PFSK-1 (cell line): ENCODE data around the gene TBX19.

Experiments used
- FOXP2 ChIP-seq: optimal IDR thresholded peaks from 2 replicates; pipeline ENCODE3; 2011; ENCODE audit warnings: borderline replicate concordance, control low read depth, inconsistent platforms; ENCODE audit not compliant: insufficient read depth; ENCODE audit errors: extremely low read length, extremely low read depth
- POLR2AphosphoS5 ChIP-seq: IDR thresholded peaks from 2 replicates; pipeline ENCODE4 v1.6.1; 2012; ENCODE audit warnings: low read depth, mild to moderate bottlenecking, control low read depth, low read length, moderate library complexity
- REST ChIP-seq, 2 experiments: IDR thresholded peaks; 2 replicates each; pipeline versions ENCODE4 v1.6.1 to v1.8.0; 2011 to 2012; ENCODE audit warnings: low read depth in 2 of 2, low read length in 2 of 2, control low read depth in 1 of 2, inconsistent platforms in 1 of 2, mild to moderate bottlenecking in 1 of 2, moderate library complexity in 1 of 2; ENCODE audit not compliant: insufficient read depth in 1 of 2
- SIN3A ChIP-seq: IDR thresholded peaks from 2 replicates; pipeline ENCODE4 v1.6.1; 2012; ENCODE audit warnings: mild to moderate bottlenecking, low read length, moderate library complexity, borderline replicate concordance; ENCODE audit not compliant: insufficient read depth
- TAF1 ChIP-seq: IDR thresholded peaks from 2 replicates; pipeline ENCODE4 v1.6.1; 2012; ENCODE audit warnings: low read length, control low read depth, borderline replicate concordance; ENCODE audit not compliant: insufficient read depth

The TBX19 gene

DNA sequence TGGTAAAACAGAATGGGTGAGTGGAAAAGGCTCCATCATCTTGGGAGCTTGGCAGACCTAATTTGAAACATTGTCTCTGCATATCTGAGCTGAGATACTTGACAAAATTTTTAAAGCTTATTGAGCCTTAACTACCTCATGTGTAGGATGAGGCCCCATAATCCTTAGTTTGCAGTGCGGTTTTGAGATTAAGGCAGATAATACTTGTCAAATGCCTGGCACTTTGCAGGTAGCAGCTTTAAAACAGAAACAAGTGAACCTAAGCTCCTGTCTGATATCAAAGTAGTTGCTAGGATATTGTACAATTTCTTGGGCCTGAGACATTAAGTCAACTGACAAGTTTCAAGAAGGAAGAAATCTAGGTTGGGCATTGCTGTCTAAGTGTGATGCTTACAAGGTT lies 65.3 kb downstream of the TBX19 start:
- no peak for TF ChIP-seq POLR2AphosphoS5

GRCh38 chr1:168347630-168348029 lies 67.0 kb downstream of the TBX19 start:
- TF ChIP-seq TAF1 (no peak), REST (IDR thresholded peaks at IDR 0.05; ENCODE audit: insufficient read depth in 1 of 2, low read depth in 2 of 2, low read length in 2 of 2) (no peak), FOXP2 (no peak), SIN3A (no peak), POLR2AphosphoS5 (no peak)

DNA sequence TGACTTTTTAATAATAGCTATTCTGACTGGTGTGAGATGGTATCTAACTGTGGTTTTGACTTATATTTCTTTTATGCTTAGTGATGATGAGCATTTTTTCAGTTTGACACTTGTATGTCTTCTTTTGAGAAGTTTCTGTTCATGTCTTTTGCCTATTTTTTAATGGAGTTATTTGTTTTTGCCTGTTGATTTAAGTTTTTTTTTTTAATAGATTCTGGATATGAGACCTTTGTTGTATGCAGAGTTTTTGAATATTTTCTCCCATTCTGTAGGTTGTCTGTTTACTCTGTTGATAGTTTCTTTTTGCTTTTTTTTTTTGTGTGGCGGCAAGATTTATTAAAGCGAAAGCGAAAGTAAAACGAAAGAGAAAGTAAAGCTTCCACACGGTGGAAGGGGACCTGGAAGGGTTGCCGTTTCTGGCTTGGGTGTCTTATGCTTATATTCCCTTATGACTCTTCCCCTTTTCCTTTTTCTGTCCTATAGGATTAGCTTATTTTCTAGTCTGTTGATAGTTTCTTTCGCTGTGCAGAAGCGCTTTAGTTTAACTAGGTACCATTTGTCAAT lies 67.6 kb downstream of the TBX19 start:
- no peak for TF ChIP-seq REST (IDR thresholded peaks at IDR 0.05; ENCODE audit: insufficient read depth in 1 of 2, low read depth in 2 of 2, low read length in 2 of 2)
- no peak for TF ChIP-seq SIN3A
- no peak for TF ChIP-seq TAF1
- TF ChIP-seq FOXP2, result no peak
- TF ChIP-seq POLR2AphosphoS5, result no peak

DNA sequence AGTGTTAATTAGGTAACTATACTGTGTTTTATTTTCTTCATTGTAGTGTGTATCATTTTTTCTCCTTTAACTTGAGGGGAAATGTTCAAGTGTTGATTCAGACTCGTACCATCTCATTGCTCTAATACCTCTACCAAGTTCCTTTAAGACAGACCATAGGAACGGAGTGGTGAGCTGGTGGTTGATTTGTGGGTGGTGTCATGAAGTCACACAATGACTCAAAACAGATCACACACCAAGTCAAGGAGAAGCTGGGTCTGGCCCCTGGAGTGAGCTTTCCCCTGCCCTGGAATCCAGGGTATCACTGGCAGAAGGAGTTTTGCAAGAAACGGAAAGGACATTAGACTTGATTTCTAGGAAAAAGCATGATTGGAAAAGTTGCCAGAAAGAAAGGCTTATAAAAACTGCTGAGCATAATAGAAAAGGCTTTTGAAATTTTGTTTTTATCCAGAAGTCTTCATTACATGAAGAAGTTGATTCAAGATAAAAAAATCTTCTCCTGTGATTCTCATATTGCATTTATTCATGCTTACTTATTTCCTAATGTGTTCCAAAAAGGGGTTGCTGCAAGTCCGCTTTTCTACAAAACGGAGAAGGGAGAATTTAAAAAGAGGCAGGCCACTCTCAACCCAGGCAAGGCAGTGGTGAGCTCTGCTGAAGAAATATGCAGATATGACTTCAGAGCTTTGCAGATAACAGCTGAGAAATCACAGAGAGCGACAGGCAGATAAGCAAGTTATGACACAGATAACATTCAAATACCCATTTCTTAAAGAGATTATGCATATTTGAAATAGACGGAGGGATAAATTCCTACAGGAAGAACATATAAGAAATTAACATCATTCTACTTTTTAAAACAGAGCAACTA lies 79.7 kb downstream of the TBX19 start:
- TF ChIP-seq REST (IDR thresholded peaks at IDR 0.05; ENCODE audit: insufficient read depth in 1 of 2, low read depth in 2 of 2, low read length in 2 of 2) (no peak), SIN3A (no peak), POLR2AphosphoS5 (no peak), TAF1 (no peak), FOXP2 (no peak)

DNA sequence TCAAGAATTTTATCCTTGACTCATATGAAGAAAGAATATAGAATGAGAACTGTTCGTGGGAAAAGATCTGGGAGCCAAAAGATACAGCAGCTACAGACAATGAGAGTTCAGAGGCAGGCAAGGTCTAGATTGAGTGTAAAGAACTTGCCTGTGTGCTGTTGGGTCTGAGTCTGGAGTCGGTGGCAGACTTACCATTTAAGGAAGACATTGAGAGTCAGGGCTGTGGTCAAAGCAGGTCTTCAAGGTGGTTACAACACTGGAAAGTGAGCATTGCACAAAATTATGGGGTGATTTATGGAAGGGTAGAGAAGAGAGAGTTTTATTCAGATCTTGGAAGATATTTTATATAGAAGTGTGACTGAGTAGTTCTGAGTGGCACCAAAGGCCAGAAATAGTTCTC lies 80.6 kb downstream of the TBX19 start:
- TF ChIP-seq SIN3A, result no peak
- no peak for TF ChIP-seq POLR2AphosphoS5
- TF ChIP-seq TAF1, result no peak

GRCh38 chr1:168362991-168363390 lies 82.3 kb downstream of the TBX19 start:
- TF ChIP-seq TAF1 (no peak), REST (IDR thresholded peaks at IDR 0.05; ENCODE audit: insufficient read depth in 1 of 2, low read depth in 2 of 2, low read length in 2 of 2) (no peak), FOXP2 (no peak), POLR2AphosphoS5 (no peak), SIN3A (no peak)
